ENCODE results near the gene ACSM4. TPM values are rescaled to one million over a fixed set of nuclear protein-coding genes. Genes with fewer than 3 reads are reported as not detected.

The ACSM4 gene
- total and polyA plus RNA-seq, 5 donors from 2014 or later: not detected

- Mint-ChIP-seq H3K4me3 (no peak overlapping the region), H3K36me3 (no peaks in the 10 kb centered on the region), H3K27me3 (no peaks in the 10 kb centered on the region), H3K9me3 (peaks cover 0 to 19% (median 4%) of the 10 kb centered on the region in 7 donors), H3K4me1 (no peaks in the 10 kb centered on the region), H3K27ac (no peak overlapping the region)
- Histone ChIP-seq H3K4me1 (ENCODE audit: control insufficient read depth, insufficient read depth, low read length, poor library complexity, severe bottlenecking) (no peaks in the 10 kb centered on the region), H3K27ac (ENCODE audit: insufficient read depth, low read length, poor library complexity, severe bottlenecking) (no peak overlapping the region), H3K4me3 (ENCODE audit: low read depth, low read length) (no peak overlapping the region), H3K36me3 (ENCODE audit: control insufficient read depth, insufficient read depth, low read length) (no peaks in the 10 kb centered on the region), H3K27me3 (ENCODE audit: control insufficient read depth, insufficient read depth, low read length) (no peaks in the 10 kb centered on the region), H3K9me3 (ENCODE audit: control insufficient read depth in 2 of 2, low read length in 2 of 2) (no peaks in the 10 kb centered on the region)
- ATAC-seq (ENCODE audit: low read depth in 2 of 2) (no peak), DNase-seq (no peak)
Measured at GRCh38 chr12:7339675-7340074, 35.8 kb downstream of the ACSM4 start.

- Mint-ChIP-seq H3K9me3 (peaks cover 0 to 25% (median 4%) of the 10 kb centered on the region in 7 donors), H3K27me3 (no peaks in the 10 kb centered on the region), H3K27ac (no peak overlapping the region), H3K36me3 (no peaks in the 10 kb centered on the region), H3K4me1 (peaks cover 0 to 4% (median 0%) of the 10 kb centered on the region in 4 donors), H3K4me3 (no peak overlapping the region)
- Histone ChIP-seq H3K36me3 (ENCODE audit: control insufficient read depth, insufficient read depth, low read length) (no peaks in the 10 kb centered on the region), H3K27me3 (ENCODE audit: control insufficient read depth, insufficient read depth, low read length) (peaks cover 2% of the 10 kb centered on the region), H3K27ac (ENCODE audit: insufficient read depth, low read length, poor library complexity, severe bottlenecking) (no peak overlapping the region), H3K4me3 (ENCODE audit: low read depth, low read length) (no peak overlapping the region), H3K4me1 (ENCODE audit: control insufficient read depth, insufficient read depth, low read length, poor library complexity, severe bottlenecking) (no peaks in the 10 kb centered on the region), H3K9me3 (ENCODE audit: control insufficient read depth in 2 of 2, low read length in 2 of 2) (no peaks in the 10 kb centered on the region)
- no peak for ATAC-seq (ENCODE audit: low read depth in 2 of 2)
- DNase-seq: no peak
Measured at GRCh38 chr12:7344833-7345606, 41.1 kb downstream of the ACSM4 start.

GRCh38 chr12:7346551-7347225 is 42.8 kb downstream of the ACSM4 start:
- H3K27ac Mint-ChIP-seq: no peak overlapping the region
- no peaks in the 10 kb centered on the region for H3K4me1 ChIP-seq (ENCODE audit: control insufficient read depth, insufficient read depth, low read length, poor library complexity, severe bottlenecking)
- H3K9me3 Mint-ChIP-seq: peaks cover 0 to 25% (median 7%) of the 10 kb centered on the region in 7 donors
- no peak overlapping the region for H3K27ac ChIP-seq (ENCODE audit: insufficient read depth, low read length, poor library complexity, severe bottlenecking)
- no peak for DNase-seq
- ATAC-seq (ENCODE audit: low read depth in 2 of 2): no peak
- peaks cover 9% of the 10 kb centered on the region for H3K27me3 Mint-ChIP-seq
- no peak overlapping the region for H3K4me3 Mint-ChIP-seq
- H3K4me1 Mint-ChIP-seq: peaks cover 0 to 5% (median 3%) of the 10 kb centered on the region in 4 donors
- H3K9me3 ChIP-seq (ENCODE audit: control insufficient read depth in 2 of 2, low read length in 2 of 2): no peaks in the 10 kb centered on the region
- H3K36me3 Mint-ChIP-seq: no peaks in the 10 kb centered on the region
- H3K36me3 ChIP-seq (ENCODE audit: control insufficient read depth, insufficient read depth, low read length): no peaks in the 10 kb centered on the region
- no peak overlapping the region for H3K4me3 ChIP-seq (ENCODE audit: low read depth, low read length)
- peaks cover 5% of the 10 kb centered on the region for H3K27me3 ChIP-seq (ENCODE audit: control insufficient read depth, insufficient read depth, low read length)

GRCh38 chr12:7349418-7349817 is 45.5 kb downstream of the ACSM4 start:
- H3K27ac ChIP-seq (ENCODE audit: insufficient read depth, low read length, poor library complexity, severe bottlenecking): no peak overlapping the region
- ATAC-seq (ENCODE audit: low read depth in 2 of 2) (no peak), DNase-seq (no peak)
- peaks cover 0 to 5% (median 3%) of the 10 kb centered on the region in 4 donors for H3K4me1 Mint-ChIP-seq
- no peaks in the 10 kb centered on the region for H3K9me3 ChIP-seq (ENCODE audit: control insufficient read depth in 2 of 2, low read length in 2 of 2)
- H3K9me3 Mint-ChIP-seq: peaks cover 0 to 11% (median 3%) of the 10 kb centered on the region in 7 donors
- H3K4me3 Mint-ChIP-seq: no peak overlapping the region
- H3K36me3 ChIP-seq (ENCODE audit: control insufficient read depth, insufficient read depth, low read length): no peaks in the 10 kb centered on the region
- H3K4me3 ChIP-seq (ENCODE audit: low read depth, low read length): no peak overlapping the region
- H3K4me1 ChIP-seq (ENCODE audit: control insufficient read depth, insufficient read depth, low read length, poor library complexity, severe bottlenecking): no peaks in the 10 kb centered on the region
- no peak overlapping the region for H3K27ac Mint-ChIP-seq
- peaks cover 12% of the 10 kb centered on the region for H3K27me3 ChIP-seq (ENCODE audit: control insufficient read depth, insufficient read depth, low read length)
- H3K27me3 Mint-ChIP-seq: peaks cover 29% of the 10 kb centered on the region
- H3K36me3 Mint-ChIP-seq: no peaks in the 10 kb centered on the region

- H3K4me1 ChIP-seq (ENCODE audit: control insufficient read depth, insufficient read depth, low read length, poor library complexity, severe bottlenecking): no peaks in the 10 kb centered on the region
- no peaks in the 10 kb centered on the region for H3K36me3 ChIP-seq (ENCODE audit: control insufficient read depth, insufficient read depth, low read length)
- Mint-ChIP-seq H3K27me3 (peaks cover 29% of the 10 kb centered on the region), H3K27ac (no peak overlapping the region), H3K4me1 (peaks cover 0 to 5% (median 2%) of the 10 kb centered on the region in 4 donors), H3K4me3 (no peak overlapping the region), H3K9me3 (peaks cover 0 to 6% (median 0%) of the 10 kb centered on the region in 7 donors), H3K36me3 (no peaks in the 10 kb centered on the region)
- ATAC-seq (ENCODE audit: low read depth in 2 of 2) (no peak), DNase-seq (no peak)
- H3K4me3 ChIP-seq (ENCODE audit: low read depth, low read length): no peak overlapping the region
- no peak overlapping the region for H3K27ac ChIP-seq (ENCODE audit: insufficient read depth, low read length, poor library complexity, severe bottlenecking)
- no peaks in the 10 kb centered on the region for H3K9me3 ChIP-seq (ENCODE audit: control insufficient read depth in 2 of 2, low read length in 2 of 2)
- peaks cover 12% of the 10 kb centered on the region for H3K27me3 ChIP-seq (ENCODE audit: control insufficient read depth, insufficient read depth, low read length)
Measured at GRCh38 chr12:7351177-7351576, 47.3 kb downstream of the ACSM4 start.

- H3K4me1 Mint-ChIP-seq: peaks cover 0 to 5% (median under 1%) of the 10 kb centered on the region in 4 donors
- no peak for DNase-seq
- no peak for ATAC-seq (ENCODE audit: low read depth in 2 of 2)
- Histone ChIP-seq H3K9me3 (ENCODE audit: control insufficient read depth in 2 of 2, low read length in 2 of 2) (no peaks in the 10 kb centered on the region), H3K36me3 (ENCODE audit: control insufficient read depth, insufficient read depth, low read length) (no peaks in the 10 kb centered on the region), H3K4me3 (ENCODE audit: low read depth, low read length) (no peak overlapping the region), H3K27me3 (ENCODE audit: control insufficient read depth, insufficient read depth, low read length) (peaks cover 16% of the 10 kb centered on the region), H3K4me1 (ENCODE audit: control insufficient read depth, insufficient read depth, low read length, poor library complexity, severe bottlenecking) (no peaks in the 10 kb centered on the region), H3K27ac (ENCODE audit: insufficient read depth, low read length, poor library complexity, severe bottlenecking) (no peak overlapping the region)
- no peak overlapping the region for H3K4me3 Mint-ChIP-seq
- peaks cover 0 to 5% (median 0%) of the 10 kb centered on the region in 7 donors for H3K9me3 Mint-ChIP-seq
- no peaks in the 10 kb centered on the region for H3K36me3 Mint-ChIP-seq
- no peak overlapping the region for H3K27ac Mint-ChIP-seq
- H3K27me3 Mint-ChIP-seq: peaks cover 36% of the 10 kb centered on the region
Measured at GRCh38 chr12:7352661-7353060, 48.8 kb downstream of the ACSM4 start.

- Histone ChIP-seq H3K27ac (ENCODE audit: insufficient read depth, low read length, poor library complexity, severe bottlenecking) (no peak overlapping the region), H3K4me3 (ENCODE audit: low read depth, low read length) (no peak overlapping the region), H3K4me1 (ENCODE audit: control insufficient read depth, insufficient read depth, low read length, poor library complexity, severe bottlenecking) (no peaks in the 10 kb centered on the region), H3K27me3 (ENCODE audit: control insufficient read depth, insufficient read depth, low read length) (peaks cover 17% of the 10 kb centered on the region), H3K36me3 (ENCODE audit: control insufficient read depth, insufficient read depth, low read length) (no peaks in the 10 kb centered on the region), H3K9me3 (ENCODE audit: control insufficient read depth in 2 of 2, low read length in 2 of 2) (no peaks in the 10 kb centered on the region)
- Mint-ChIP-seq H3K36me3 (no peaks in the 10 kb centered on the region), H3K4me1 (peaks cover 0 to 5% (median under 1%) of the 10 kb centered on the region in 4 donors), H3K27ac (no peak overlapping the region), H3K9me3 (peaks cover 0 to 5% (median 0%) of the 10 kb centered on the region in 7 donors), H3K27me3 (peaks cover 36% of the 10 kb centered on the region), H3K4me3 (no peak overlapping the region)
- DNase-seq (no peak), ATAC-seq (ENCODE audit: low read depth in 2 of 2) (no peak)
Measured at GRCh38 chr12:7354529-7354928, 50.7 kb downstream of the ACSM4 start.
